RWPE1 (cell line): ENCODE results near the gene TNKS2.

Experiments
- CTCF ChIA-PET: fragments of 350-600 bp; sonication (Branson Sonifier 250); formaldehyde crosslinking; extraction: SDS; loops from one replicate; lab custom pipeline; 2021; lab: Yijun Ruan, JAX
- POLR2A ChIA-PET: fragments of 400-600 bp; formaldehyde crosslinking; extraction: SDS; loops from one replicate; lab custom pipeline; 2020; ENCODE audit warnings: antibody characterized with exemption; ENCODE audit not compliant: low non-redundant PET; lab: Yijun Ruan, JAX
- DNase-seq: peaks from one replicate; pipeline ENCODE4 v3.0.0; 2012; ENCODE audit warnings: low spot score
- H3K27ac ChIP-seq: fragments of 450-650 bp; 2 replicates; pipeline ENCODE4 v1.5.1; 2017
- TF ChIP-seq, protein P1 (sequence below): fragments of 450-650 bp; conservative IDR thresholded peaks from 2 replicates; pipeline ENCODE4 v1.5.1; 2017; ENCODE audit warnings: low read depth, mild to moderate bottlenecking

Gene TNKS2

DNA sequence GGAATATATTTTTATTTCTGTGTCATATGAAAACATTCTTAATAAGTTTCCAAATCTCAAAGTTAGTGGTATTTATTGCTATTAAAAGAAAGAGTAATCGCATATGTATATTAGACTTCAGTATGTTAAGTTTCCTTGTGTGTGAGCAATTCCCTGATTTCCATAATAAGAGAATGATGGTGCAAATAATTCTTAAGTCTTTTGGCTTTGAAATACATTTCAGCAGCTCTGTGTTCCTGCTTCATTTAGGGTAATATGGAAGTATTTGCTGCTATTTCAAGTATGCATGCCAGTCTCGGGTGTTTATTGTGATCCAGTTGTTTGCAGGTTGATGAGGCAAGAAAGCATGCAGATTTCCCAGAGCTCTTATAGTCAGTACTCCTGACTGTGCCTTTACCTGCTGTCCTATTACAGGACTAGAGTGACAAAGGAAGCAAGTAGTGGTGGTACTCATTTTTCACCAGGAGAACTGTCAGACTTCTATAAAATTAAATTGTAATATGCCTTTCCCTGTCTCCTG is 67.4 kb downstream of the TNKS2 start:
- H3K27ac ChIP-seq: no peak overlapping the region
- CTCF ChIA-PET: interaction anchor here (0.6 kb wide), 1 partner anchor 49 kb away, joined by 3 read pairs; no protein-coding TSS in a partner anchor

GRCh38 chr10:91875156-91875555 is 76.9 kb downstream of the TNKS2 start:
- ChIA-PET CTCF (no interaction called here), POLR2A (no interaction called here)
- no peak for DNase-seq
- no peak overlapping the region for H3K27ac ChIP-seq
- TF ChIP-seq, protein P1, sequence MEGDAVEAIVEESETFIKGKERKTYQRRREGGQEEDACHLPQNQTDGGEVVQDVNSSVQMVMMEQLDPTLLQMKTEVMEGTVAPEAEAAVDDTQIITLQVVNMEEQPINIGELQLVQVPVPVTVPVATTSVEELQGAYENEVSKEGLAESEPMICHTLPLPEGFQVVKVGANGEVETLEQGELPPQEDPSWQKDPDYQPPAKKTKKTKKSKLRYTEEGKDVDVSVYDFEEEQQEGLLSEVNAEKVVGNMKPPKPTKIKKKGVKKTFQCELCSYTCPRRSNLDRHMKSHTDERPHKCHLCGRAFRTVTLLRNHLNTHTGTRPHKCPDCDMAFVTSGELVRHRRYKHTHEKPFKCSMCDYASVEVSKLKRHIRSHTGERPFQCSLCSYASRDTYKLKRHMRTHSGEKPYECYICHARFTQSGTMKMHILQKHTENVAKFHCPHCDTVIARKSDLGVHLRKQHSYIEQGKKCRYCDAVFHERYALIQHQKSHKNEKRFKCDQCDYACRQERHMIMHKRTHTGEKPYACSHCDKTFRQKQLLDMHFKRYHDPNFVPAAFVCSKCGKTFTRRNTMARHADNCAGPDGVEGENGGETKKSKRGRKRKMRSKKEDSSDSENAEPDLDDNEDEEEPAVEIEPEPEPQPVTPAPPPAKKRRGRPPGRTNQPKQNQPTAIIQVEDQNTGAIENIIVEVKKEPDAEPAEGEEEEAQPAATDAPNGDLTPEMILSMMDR: no peak

More for the DNA sequence above, 67.4 kb downstream of the TNKS2 start:
- TF ChIP-seq, protein P1: no peak
- no peak for DNase-seq
- POLR2A ChIA-PET: no interaction called here

DNA sequence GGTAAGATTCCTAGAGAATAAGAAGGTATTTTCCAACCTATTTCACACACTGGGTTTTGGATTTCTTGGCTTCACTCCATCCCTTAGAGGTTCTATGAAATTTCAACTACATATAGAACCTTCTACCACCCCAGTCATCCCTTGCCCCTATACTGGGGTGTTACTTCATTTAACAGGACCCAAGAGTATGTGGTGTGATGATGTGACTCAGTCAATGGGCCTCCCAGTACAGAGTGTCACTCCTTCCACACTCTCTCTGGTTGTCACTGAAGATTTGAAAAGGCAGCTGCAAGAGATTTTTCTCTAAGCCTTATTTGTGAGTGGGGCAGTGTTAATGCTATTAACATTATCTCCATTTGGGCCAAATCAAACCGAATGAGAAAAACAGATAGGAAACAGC is 77.6 kb downstream of the TNKS2 start:
- DNase-seq: no peak
- TF ChIP-seq, protein P1: no peak
- no peak overlapping the region for H3K27ac ChIP-seq
- ChIA-PET POLR2A (no interaction called here), CTCF (no interaction called here)

- no peak for DNase-seq
- POLR2A ChIA-PET: no interaction called here
- CTCF ChIA-PET: interaction anchor here (0.6 to 0.7 kb wide), 4 partner anchors 28 to 489 kb away, joined by 3 to 6 read pairs (median 3); no protein-coding TSS in a partner anchor
- TF ChIP-seq, protein P1: no peak
- H3K27ac ChIP-seq: no peak overlapping the region
Measured at GRCh38 chr10:91879515-91880170, 81.4 kb downstream of the TNKS2 start.

DNA sequence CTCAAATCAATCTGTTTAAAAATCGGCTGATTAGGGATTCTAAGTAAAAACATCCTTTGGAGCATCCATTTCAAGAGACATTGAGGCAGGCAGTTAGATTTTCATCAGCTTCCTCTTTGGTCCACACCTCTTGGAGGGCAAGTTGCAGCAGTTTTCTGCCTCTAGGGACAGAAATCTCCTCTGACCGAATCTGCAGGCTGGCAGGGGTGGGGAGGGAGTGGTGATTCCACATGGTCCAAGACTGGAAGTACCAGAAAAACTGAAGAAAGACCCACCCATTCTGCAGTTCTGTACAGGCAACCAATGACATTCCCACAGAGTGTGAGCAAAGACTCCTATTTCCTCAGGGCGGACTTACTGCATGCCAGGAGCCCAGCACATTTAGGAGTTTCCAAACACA is 82.1 kb downstream of the TNKS2 start:
- peak; percentile 84 for DNase-seq
- CTCF ChIA-PET: interaction anchor here (0.6 to 0.7 kb wide), 3 partner anchors 28 to 490 kb away, joined by 3 to 6 read pairs (median 3); no protein-coding TSS in a partner anchor
- H3K27ac ChIP-seq: no peak overlapping the region
- POLR2A ChIA-PET: no interaction called here
- TF ChIP-seq, protein P1: no peak

GRCh38 chr10:91883549-91884444 is 85.6 kb downstream of the TNKS2 start:
- TF ChIP-seq, protein P1: no peak
- DNase-seq: no peak
- no peak overlapping the region for H3K27ac ChIP-seq
- ChIA-PET CTCF (no interaction called here), POLR2A (no interaction called here)
